ENCODE results near the gene KLF18. TPM values are rescaled to one million over a fixed set of nuclear protein-coding genes. Genes with fewer than 3 reads are reported as not detected.

Gene KLF18
- not detected in 2 replicates for total RNA-seq

DNA sequence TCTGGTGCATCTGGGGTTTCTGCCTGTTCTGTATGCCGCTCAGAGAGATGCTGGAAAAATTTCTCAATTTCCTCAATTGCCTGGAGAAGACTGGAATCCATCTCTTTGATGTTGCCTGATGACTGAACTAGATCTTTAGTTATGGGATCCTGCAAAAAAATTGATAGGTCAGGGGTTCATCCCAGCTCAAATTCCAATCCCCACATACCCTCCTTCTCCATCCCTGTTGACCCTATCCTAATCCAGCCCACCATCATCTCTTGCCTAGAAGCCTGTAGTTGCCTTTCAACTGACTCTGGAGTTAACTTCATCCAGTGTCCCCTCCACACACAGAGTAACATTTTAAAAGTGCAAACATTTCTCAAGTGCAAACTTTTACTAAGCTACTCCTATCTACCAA lies at the start of gene KLF18:
Gene KLF18 (minus strand): TSS at position 101 of the 400 bp plus-strand sequence. CDS start 0 bp downstream, at position 101.

GRCh38 chr1:44118682-44119081 lies 22.7 kb downstream of the KLF18 start, which contains the start of gene KLF17:
KLF17 (plus strand) TSS chr1:44118821; CDS start chr1:44118908, 87 bp downstream.

Other genes with a start within 250 kb of the KLF18 start
- 0.09 TPM in 1 of 2 replicates, not detected in the other for gene ARTN, start 207.8 kb downstream of the KLF18 start, total RNA-seq
- 10.4 and 15.7 TPM in 2 replicates for gene IPO13, start 194.7 kb downstream of the KLF18 start, total RNA-seq
- gene DPH2, start 171.6 kb downstream of the KLF18 start, total RNA-seq: 21.0 and 26.6 TPM in 2 replicates
- gene ATP6V0B, start 166.7 kb downstream of the KLF18 start, total RNA-seq: 95.7 and 103 TPM in 2 replicates
- gene B4GALT2, start 162.4 kb downstream of the KLF18 start, total RNA-seq: 63.8 and 64.9 TPM in 2 replicates
- 1.6 and 2.4 TPM in 2 replicates for gene CCDC24, start 150.0 kb downstream of the KLF18 start, total RNA-seq
- 0.09 and 7.2 TPM in 2 replicates for gene SLC6A9, start 110.2 kb downstream of the KLF18 start, total RNA-seq
- not detected in 2 replicates for gene KLF17, start 22.8 kb downstream of the KLF18 start, total RNA-seq
- 22.0 and 25.9 TPM in 2 replicates for gene DMAP1, start 71.8 kb upstream of the KLF18 start, total RNA-seq
- 38.3 and 40.4 TPM in 2 replicates for gene ERI3, start 213.6 kb upstream of the KLF18 start, total RNA-seq

Measured in endothelial cell of coronary artery (primary cell).